ENCODE data around the gene GIT2.

DNA sequence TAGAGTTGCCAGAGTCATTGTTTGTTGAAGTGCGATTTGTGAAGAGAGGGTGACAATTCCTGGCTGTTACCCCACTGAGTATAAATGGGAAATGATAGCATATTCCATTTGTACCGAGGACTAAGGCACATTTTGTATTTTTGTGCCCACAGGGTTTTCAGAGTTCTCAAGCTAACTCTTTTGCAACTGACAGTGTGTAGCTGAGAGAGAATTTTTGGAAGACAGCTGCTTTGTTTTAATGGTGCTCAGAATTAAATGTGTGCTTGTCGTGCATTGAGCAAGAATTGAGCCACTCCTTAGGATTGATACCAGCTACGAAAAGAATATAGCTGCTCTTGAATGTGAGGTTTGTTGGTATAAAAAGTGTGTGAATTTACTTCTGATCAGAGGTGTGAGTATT, 24.8 kb upstream of the GIT2 start:
- TF ChIP-seq POLR2A (IDR thresholded peaks at IDR 0.05) (no peak), POLR2AphosphoS5 (IDR thresholded peaks at IDR 0.05) (no peak)
- TF ChIP-seq, protein P1, sequence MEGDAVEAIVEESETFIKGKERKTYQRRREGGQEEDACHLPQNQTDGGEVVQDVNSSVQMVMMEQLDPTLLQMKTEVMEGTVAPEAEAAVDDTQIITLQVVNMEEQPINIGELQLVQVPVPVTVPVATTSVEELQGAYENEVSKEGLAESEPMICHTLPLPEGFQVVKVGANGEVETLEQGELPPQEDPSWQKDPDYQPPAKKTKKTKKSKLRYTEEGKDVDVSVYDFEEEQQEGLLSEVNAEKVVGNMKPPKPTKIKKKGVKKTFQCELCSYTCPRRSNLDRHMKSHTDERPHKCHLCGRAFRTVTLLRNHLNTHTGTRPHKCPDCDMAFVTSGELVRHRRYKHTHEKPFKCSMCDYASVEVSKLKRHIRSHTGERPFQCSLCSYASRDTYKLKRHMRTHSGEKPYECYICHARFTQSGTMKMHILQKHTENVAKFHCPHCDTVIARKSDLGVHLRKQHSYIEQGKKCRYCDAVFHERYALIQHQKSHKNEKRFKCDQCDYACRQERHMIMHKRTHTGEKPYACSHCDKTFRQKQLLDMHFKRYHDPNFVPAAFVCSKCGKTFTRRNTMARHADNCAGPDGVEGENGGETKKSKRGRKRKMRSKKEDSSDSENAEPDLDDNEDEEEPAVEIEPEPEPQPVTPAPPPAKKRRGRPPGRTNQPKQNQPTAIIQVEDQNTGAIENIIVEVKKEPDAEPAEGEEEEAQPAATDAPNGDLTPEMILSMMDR (IDR thresholded peaks at IDR 0.05 in 8 of 11, conservative IDR thresholded peaks at IDR 0.05 in 3 of 11) = no peak

Measured in spleen (tissue), 7 donors.